NCI-H446 treated with DMSO at 0.1 percent for 48 hours (cell line): ENCODE data around the gene DOC2B.
"Not testable (repeated sequence)": the region's sequence is repeated elsewhere in the genome, so short reads cannot be mapped to it uniquely, and the experiment has no call there.

ENCODE experiments used
- DNase-seq: peaks from one replicate; lab custom pipeline; 2025; lab: John Stamatoyannopoulos, UW

Gene DOC2B

DNA sequence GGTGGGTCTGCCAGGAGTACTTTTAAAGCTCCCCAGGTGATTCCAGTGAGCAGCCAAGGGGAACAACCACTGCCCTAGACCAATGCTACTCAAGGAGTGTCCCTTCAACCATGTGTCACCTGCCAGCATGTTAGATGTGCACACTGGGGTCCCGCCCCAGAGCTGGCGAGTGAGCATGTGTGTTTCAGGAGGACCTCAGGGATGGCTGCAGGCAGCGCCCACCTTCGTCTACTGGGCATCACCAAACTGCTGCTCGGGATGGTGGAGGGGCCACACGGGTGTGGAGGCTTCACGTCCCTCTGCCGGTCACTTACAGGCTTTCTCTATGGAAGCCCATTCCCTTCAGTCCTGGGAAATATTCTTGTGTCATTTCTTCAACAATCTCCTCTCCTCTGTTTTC is 29.0 kb upstream of the DOC2B start:
- DNase-seq: no peak

DNA sequence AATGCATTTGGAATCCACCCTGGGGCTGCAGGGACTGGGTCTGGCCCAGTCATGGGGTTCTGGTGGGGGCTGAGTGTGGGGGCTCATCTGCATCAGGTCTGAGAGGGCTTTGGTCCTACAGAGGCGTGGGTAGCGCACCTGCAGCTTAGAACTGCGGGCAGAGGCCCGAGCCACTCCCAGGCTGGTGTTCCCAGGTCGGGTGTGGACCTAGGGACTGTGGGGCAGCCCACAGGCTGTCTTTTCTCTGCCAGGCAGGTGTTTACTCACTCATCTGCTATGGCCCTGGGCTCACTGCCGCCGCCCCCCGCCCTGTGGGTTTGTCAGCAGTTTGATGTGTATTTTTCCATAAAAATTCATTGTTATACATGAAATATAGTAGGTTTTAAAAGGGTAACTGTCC is 27.0 kb upstream of the DOC2B start:
- no peak for DNase-seq

DNA sequence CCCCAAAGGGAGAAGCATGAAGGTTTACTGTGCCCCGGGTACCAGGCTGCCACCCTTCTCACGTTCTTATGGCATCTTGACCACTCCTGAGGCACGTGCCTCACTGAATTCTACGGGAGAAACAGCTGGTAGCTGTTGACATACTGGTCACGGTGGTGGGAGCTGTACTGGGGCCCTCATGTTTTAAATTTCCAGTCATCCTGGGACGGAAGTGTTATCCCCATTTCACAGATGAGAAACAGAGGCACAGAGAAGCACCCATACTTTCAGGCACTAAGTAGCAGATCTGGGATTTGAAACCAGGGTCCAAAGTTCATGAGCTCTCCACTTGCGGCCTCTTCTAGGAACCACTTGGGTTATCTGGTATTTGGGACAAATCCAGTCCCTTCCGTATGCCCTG is 26.3 kb upstream of the DOC2B start:
- DNase-seq: no peak

DNA sequence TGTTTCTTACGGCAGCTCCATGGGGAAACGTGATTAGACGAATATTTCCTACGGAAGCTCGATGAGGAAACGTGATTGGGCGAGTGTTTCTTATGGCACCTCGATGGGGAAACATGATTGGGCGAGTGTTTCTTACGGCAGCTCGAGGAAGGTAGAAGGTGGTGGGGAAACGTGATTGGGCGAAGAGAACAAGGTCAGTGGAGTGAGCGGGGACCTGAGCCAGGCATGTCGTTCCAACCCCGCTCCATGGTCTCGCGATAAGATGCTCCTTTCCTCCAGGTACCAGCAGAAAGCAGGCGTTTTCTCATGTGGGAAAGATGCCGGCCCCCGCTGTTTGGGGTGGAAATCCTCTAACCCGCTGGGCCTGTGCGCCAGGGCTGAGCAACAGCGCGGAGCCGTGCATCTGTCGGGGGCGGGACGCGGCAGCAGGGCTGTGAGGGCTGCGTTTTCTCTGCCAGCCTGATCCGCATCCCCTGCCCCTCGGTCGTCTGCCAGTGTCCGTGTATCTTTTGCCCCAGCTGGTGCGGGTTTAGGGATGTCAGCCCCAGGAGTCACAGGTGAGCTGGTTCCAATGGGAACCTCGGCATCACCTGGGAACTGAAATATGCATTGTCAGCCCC is 25.6 kb upstream of the DOC2B start:
- DNase-seq: no peak

DNA sequence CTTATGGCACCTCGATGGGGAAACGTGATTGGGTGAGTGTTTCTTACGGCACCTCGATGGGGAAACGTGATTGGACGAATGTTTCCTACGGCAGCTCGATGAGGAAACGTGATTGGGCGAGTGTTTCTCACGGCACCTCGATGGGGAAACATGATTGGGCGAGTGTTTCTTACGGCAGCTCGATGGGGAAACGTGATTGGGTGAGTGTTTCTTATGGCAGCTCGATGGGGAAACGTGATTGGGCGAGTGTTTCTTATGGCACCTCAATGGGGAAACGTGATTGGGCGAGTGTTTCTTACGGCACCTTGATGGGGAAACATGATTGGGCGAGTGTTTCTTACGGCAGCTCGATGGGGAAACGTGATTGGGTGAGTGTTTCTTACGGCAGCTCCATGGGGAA is 25.0 kb upstream of the DOC2B start:
- DNase-seq: not testable (repeated sequence)

DNA sequence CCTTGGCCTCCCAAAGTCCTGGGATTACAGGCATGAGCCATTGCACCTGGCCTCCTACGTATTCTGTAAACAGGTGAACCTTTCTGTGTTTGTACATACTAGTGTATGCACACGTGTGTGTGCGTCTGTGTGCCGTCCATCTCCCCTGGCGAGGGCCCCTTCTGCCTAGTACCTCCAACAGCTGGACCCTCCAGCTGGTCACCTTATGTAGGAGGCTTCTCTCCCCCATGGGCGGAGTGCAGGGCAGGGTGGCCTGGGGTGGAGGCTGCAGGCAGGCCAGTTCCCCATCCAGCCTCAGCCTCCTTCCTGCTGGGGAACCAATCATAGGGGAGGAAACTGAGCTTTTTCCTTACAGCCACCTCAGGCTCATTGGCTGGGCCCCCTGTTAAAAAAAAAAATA is 24.4 kb upstream of the DOC2B start:
- DNase-seq: no peak

DNA sequence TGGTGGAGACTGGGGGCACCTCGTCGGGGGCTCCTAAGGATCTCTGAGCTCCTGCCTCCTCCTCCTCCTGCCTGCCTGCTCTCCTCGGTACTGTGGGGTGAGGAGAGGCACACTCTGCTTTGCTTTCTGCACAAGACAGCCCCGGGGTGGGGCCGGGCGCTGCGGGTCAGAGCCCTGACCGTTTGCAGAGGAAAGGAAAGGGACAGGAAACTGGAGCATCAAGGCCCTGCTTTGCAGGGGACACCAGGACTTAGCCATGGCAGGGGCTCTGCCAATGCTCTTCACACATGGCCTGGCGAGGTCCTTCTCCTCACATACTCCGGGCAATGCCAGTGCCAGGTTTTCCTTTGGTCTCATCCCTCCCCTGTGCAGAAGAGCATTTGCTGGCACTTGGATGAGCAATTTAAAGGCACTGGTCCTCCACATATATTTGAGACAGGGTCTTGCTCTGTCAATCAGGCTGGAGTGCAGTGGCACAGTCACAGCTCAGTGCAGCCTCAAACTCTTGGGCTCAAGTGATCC is 23.8 kb upstream of the DOC2B start:
- DNase-seq: no peak

DNA sequence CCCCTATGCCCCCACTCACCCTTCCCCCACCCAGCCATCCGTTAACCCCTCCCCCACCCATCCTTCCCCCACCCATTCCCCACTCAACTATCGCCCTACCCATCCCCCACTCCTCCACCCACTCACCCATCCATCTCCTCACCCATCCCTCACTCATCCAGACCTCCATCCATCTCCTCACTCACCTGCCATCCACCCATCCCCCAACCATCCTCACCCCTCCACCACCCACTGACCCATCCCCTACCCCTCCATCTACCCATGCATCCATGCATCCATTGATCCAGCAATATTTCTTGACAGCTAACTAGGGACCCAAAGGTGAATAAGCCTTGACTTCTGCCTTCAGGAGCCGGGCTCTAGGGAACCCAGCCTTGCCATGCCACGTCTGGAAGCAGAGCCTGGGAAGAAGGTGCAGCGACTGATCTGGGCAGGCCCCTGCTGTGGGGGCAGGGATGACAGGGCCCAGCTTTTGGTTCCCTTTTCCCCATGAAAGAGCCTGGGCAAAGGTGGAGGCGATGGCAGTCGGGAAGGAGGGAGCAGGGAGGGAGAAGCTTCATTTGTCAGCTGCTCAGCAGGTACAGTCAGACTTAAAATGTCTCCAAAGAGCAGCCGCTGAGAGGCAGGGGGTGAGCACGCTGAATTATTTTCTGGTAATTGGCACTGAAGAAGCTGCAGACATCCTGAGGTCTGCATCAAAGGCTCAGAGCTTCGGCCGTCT is 23.1 kb upstream of the DOC2B start:
- no peak for DNase-seq

DNA sequence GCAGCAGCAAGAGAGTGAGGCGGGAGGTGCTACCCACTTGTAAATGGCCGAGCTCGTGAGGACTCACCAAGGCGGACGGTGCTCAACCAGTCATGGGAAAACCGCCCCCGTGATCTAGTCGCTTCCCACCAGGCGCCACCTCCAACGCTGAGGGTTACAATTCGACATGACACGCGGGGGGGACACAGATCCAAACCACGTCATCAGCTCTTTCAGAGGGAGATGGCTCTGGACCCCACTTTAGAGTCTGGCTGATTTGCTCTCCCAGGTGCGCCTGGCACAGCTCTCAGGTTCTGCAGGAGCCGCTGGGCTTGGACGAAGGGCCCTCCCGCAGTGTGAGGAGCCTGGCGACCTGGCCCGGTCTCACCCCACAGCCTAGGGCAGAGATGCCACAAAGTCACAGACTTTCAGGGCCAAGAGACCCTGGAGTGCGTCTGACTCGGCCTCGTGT is 21.1 kb upstream of the DOC2B start:
- DNase-seq: no peak

DNA sequence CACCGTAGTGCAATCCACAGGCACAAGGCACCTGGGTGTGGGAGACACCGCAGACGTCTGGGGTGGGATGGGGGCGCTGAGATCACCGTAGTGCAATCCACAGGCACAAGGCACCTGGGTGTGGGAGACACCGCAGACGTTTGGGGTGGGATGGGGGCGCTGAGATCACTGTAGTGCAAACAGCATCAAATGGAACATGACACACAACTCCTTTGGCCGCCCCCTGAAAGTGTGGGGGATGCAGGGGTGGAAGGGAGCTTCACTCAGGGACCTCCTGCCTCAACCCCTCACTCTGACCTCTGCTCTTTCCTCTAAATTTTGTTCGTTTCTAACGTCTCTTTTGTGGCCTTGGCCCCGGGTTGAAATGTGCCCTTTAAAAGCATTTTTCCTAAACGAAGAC is 20.3 kb upstream of the DOC2B start:
- not testable (repeated sequence) for DNase-seq

DNA sequence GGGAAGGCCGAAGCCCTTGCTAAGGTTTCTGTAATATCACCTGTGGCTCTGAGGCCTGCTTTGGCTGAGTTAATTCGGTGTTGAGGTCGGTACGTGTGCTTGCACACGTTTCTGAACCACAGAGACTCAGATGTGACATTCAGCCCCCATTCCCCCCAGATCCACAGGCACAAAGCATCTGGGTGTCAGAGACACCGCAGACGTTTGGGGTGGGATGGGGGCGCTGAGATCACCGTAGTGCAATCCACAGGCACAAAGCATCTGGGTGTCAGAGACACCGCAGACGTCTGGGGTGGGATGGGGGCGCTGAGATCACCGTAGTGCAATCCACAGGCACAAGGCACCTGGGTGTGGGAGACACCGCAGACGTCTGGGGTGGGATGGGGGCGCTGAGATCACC is 19.8 kb upstream of the DOC2B start:
- DNase-seq: not testable (repeated sequence)

DNA sequence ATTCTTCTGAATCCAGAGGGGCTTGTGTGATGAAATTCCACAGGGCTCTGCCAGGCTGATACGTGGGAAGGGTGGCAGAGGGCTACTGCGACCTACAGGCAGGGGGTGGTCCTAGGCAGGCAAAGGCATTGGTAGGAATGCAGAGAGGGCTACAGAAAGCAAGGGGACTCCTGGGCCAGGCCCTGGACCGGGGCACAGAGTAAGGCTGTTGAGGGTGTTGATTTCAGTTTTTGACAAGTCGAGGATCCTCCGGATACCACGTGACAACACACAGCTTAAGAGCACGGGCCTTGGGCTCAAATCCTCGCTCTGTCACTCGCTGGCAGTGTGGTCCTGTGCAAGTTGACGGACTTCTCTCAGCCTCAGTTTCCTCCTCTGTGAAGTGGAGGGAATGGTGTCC is 19.1 kb upstream of the DOC2B start:
- no peak for DNase-seq

DNA sequence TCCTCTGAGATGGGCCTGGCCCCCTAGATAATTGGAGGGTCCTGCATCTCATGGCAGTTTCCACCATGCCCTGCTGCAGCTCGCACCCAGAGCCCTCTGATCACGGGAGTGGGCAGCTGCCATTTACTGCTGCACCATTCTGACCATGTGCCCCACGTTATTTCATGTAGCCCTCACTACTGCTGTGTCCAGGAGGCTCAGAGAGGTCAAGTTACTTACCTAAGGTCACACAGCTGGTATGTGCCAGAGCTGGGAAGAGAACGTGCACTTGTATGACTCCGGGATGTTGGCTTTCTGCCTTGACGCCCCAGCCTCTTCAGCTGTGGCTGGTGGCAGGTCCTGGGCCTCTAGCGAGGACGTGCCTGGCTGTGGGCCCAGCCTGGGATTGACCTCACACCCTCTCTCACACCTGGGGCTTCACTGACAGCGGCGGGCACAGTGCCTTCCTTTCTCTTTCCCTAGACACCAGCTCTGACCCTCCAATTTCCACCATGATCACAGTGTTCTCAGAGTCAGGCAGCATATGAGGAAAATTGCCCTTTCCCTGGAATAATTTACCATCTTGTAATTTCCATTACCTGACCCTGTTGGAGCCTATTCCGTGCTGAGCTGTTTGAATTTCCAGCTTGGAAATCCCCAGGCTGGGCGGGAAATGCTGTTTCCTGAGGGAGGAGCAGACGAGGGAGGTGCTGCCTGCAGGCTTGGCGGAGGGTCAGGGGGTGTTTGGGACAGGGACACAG is 18.5 kb upstream of the DOC2B start:
- DNase-seq: no peak

DNA sequence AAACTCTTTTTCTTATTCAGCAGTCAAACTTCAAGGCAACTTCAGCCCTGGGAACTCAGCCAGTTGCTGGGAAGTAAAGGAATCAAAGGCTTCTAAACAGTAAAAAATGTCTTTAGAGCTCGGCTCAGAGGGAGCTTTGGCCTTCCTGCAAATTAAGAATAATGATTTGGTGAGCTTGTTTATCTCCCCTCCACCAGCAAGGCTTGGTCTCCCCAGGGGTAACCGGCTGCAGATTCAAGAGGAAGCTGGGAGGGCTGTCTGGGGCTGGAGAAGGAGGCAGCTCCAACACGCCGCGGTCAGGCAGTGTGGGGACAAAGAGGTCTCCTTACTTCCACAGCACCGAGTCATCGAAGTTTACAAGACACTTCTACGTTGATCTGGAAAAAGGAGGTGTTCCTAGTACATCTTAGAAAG is 17.7 kb upstream of the DOC2B start:
- no peak for DNase-seq

DNA sequence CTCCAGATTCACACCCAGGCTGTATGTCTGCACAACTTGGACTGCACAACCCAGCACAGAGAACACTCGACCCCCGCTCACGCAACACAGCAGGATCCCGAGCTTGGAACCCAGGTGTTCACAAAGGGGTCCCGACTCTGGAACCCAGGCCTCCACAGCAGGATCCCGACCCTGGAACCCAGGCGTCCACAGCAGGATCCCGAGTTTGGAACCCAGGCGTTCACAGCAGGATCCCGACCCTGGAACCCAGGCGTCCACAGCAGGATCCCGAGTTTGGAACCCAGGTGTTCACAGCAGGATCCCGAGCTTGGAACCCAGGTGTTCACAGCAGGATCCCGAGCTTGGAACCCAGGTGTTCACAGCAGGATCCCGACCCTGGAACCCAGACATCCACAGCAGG is 16.8 kb upstream of the DOC2B start:
- DNase-seq: not testable (repeated sequence)

DNA sequence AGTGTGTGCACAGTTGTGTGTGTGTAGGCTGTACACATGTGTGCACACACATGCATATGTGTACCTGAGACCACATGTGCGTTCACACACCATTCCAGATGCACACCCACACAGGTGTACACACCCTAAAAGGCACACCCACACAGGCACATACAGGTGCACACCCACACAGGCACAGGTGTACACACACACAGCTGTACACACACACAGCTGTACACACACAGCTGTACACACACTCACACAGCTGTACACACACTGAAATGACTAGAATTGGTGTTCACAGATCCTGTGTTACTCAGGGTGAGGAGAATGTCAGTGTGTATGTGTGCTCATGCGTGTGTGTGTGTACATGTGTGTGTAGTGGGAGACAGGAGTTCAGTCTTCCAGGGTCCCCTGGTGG is 15.9 kb upstream of the DOC2B start:
- DNase-seq: no peak

DNA sequence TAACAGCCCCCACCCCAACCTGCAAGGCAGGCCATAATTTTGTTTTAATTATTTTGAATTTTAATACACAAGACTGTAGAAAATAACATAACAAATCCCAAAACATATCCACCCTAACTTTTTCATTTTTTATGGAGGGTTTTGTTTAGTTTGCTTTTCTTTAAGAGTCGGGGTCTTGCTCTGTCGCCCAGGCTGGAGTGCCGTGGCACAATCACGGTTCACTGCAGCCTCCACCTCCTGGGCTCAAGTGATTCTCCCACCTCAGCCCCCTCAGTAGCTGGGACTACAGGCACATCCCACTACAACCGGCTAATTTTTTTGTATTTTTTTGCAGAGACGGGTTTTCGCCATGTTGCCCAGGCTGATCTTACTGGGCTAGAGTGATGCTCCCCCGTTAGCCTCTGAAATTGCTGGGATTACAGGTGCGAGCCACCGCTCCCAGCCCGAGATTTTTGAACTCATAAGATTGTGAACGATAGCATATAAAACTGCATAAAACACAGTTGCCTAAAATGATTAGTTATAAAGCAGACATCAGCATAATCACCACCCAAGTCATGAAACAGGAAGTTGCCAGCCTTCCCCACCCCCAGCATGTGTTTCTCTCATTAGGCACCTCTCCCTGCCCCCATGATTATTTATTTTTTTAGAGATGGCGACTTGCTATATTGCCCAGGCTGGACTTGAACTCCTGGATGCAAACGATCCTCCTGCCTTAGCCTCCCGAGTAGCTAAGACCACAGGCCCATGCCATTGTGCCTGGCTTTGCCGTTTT is 13.6 kb upstream of the DOC2B start:
- DNase-seq: no peak

DNA sequence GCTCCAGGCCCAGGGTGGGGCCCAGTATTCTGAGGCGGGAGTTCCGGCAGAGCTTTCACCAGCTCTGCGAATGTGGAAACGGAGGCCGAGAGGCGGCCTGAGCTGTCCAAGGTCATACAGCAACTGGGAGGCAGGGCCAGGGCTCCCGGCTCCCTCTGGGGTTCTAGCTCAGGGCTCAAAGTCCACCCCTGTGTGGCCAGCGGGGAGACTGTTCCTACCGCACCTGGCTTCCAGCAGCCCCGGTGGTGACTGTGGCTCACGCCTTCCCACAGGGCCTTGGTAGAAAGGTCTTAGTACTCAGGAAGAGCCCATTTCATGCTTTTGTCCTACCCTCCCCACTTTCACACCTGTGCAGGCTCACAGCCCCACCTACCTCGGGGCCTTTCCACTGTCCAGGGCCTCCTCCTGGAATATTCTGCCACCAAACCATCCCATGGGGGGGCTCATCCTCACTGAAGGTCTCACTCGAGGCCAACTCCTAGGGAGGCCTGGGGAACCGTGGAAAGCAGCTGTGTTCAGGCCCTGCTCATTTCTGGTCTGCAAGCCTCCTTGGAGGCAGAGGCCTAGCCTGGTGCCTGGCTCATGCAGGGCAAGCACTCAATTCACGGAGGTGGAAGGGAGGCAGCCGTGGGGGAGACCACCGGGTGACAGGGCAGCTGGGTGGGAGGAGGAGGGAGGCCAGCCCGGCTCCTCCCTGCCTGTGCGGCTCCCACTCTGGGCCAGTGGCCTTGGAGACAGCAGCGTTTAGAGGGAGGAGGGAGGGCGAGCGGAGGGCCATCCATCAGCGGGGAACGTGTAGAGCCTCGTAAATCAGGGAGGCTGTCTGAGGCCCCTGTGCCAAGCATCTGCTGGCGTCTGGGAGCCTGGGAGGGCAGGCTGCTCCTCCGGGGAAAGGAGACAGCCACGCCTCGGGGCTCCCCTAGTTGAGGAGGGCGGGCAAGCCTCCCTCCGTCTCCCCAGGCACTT is 12.7 kb upstream of the DOC2B start:
- no peak for DNase-seq

DNA sequence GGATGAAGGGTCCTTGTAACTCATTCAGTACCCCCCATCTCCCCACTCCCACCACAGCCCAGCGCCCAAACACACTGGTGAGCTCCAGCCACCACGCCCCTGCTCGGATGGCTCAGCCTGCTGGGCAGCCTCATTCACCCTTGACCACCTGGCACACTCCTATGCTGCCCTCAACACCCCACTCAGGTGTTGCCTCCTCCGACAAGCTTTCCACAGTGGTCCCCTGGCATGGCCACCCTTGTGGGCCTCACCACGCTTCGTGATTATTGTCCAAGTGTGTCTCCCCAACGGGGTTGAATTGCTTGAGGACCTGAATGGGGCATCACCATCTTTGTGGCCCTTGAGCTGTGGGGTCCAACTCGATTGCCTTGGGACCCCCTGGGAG is 12.0 kb upstream of the DOC2B start:
- no peak for DNase-seq

DNA sequence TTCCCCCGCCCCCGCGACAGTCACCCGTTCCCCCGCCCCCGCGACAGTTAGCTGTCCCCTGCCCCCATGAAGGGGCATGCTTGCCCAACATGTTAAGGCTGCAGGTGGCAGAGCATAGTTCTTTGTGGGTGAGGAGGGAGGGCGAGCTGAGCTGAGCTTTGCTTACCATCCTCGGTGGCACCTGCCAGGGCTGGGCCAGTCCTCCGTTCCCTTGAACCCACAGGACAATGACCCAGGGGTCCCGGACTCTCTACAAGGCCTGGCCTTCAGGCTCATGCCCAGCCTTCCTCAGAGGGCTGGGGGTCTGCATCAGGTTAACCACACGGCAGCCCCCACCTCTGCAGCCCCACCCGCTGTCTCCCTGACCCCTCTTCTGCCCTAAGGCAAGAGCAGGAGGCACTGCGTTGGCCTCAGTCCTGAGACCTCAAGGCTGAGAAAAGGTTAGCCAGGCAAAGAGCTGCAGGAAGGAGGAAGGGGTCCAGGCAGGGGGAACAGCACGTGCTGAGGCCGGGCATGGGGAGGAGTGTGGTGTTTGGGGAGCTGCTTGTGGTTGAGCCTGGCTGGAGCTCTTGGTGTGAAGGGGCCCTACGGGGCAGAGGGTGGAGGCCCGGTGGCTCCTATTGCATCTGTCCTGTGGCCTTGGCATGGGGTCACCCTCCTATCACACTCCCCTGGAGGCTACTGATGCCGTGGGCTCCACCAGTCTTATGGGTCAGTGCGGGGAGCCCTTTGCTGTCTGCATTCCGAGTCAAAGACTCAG is 11.4 kb upstream of the DOC2B start:
- no peak for DNase-seq
